Inflammatory macrophage (primary cell): ENCODE results near the gene OR2A12.
"Not testable (repeated sequence)": the region's sequence is repeated elsewhere in the genome, so short reads cannot be mapped to it uniquely, and the experiment has no call there.

Experiments
- DNase-seq, 2 donors: peaks; one replicate each; pipeline ENCODE4 v3.0.0-alpha.2; 2020 to 2022

Gene OR2A12

DNA sequence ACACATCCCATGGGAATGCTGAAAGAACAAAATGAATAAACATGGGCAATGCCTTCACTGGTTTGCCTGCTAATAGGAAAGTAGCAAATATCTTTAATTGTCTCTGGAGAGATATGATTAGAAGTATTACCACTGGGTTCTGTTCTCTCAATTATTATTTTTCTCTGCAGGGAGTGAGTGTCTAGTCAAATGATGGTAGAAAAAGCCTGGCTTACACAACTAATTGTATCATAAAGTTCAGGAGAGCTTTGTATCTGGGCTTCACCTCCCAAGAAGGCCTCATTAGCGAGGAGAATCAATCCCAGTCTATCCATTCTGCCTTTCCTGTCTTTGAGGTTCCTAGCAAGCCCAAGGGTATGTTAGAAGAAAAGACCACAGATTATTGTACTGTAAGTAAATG lies 36.8 kb downstream of the OR2A12 start, which contains the start of gene OR2A14:
Gene OR2A14 (plus strand): TSS at position 301 of the 400 bp plus-strand sequence. CDS start 5,937 bp downstream, outside the sequence.
- DNase-seq: no peak

DNA sequence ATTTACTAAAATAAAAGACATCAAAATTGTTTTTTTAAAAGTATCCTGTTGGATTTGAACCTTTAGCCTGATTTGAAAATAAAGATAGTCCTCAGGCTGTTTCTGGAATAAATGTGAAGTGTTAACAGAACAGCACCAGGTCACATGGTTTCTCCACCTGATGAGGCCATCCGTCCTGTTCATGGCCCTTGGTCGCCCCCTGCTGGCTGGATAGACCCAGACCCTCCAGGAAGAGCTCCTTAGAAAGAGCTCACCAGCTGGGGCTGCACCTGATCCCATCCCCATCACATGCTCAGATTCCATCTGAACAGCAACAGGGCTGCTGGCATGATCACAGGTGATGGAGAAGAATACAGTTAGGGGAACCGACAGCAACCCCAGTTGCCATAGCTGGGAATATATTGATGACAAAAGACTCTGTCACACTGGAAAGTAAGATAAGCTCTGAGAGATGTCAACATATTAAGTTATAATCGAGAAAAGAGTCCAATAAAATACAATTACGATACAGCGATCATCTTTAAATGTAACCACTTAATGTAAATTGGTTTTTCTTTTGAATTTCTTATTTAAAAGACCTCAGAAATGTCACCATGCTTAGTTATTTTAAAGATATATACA lies 41.7 kb downstream of the OR2A12 start:
- peak; percentile 72 to 81 for DNase-seq

DNA sequence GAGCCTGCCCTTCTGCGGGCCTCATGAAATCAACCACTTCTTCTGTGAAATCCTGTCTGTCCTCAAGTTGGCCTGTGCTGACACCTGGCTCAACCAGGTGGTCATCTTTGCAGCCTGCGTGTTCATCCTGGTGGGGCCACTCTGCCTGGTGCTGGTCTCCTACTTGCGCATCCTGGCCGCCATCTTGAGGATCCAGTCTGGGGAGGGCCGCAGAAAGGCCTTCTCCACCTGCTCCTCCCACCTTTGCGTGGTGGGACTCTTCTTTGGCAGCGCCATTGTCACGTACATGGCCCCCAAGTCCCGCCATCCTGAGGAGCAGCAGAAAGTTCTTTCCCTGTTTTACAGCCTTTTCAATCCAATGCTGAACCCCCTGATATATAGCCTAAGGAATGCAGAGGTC lies 43.5 kb downstream of the OR2A12 start:
- DNase-seq: not testable (repeated sequence)

DNA sequence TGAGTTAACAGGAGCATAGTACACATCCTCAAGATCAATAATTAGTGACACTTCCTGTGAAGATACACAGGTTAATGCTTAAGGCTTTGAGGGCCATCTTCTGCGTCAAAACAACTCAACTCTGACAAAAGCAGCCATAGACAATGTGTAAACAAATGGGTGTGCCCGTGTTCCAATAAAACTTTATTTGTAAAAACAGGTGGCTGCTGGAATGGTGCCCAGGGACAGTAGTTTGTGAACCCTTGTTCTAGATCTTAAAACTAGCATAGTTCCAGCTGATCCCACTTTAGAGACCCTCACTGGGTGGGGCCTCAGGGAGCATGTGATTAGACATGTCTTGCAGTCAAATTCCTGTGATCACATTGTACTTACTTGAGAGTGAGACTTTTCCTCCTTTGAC lies 44.7 kb downstream of the OR2A12 start:
- DNase-seq: no peak

DNA sequence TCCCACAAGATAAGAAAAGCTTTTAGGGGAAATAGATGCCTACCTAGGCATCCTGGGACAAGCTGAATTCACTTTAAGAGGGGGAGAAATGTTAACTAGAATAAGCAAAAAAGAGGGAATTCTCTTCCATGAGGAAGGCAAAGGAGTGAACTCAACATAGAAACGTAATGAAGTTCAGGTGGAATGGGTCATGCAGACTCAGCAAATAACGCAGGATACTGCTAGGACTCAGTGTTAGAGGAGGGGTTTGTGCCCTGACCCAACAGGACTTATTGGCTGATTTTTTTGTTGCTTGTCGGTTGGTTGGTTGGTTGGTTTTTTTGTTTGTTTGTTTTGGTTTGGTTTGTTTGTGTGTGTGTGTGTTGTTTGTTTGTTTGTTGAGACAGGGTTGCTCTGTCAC lies 46.2 kb downstream of the OR2A12 start:
- DNase-seq: no peak

DNA sequence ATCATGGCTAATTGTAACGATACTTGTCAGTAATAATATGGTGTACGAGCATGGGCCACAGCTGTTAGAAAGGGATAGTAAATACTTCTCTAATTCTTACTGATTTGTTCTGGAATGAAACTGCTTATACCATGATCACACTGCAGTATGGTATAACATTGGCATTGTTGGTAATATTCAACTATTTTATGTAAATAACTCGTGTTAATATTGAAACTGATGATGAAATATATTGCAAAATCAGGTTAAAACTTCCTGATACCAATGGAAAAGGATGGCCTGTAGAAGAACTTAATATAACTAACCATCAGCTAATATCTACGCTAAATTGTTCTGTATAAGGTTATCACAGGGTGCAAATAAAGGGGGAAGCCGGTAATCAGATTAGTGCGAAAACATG lies 47.2 kb downstream of the OR2A12 start:
- peak in 1 of 2 donors; percentile 46 for DNase-seq

DNA sequence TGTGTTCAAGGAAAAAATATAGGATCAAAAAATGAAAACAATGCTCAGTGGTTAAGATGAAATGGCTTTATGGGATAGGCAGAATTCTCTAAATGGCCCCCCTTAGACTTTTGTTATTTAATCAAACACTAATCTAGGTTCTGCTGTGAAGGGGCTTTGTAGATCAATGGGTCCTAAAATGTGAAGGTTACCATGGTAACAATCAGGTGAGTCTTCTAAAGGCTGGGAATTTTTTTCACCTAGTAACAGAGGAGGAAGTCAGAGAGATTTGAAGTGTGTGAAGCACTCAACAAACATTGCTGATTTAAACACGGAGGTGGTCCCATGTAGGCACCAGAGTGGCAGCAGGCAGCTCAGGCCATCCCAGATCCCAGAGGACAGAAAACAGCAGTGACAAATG lies 48.0 kb downstream of the OR2A12 start:
- no peak for DNase-seq

DNA sequence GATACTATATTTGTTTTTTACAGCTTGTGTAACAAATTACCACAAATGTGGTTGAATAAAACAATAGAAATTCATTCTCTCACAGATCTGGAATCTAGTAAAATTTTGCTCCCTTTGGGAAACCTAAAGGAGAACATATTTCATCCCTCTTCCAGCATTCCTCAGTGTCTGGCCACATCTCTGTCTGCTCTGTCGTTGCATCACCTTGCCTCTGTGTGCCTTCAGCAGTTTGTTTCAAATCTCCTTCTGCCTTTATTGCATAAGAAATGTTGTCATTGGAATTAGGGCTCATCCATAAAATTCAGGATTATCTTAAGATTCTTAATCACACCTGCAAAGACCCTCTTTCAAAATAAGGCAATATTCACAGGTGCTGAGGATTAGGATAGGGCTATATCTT lies 51.4 kb downstream of the OR2A12 start:
- DNase-seq: no peak

DNA sequence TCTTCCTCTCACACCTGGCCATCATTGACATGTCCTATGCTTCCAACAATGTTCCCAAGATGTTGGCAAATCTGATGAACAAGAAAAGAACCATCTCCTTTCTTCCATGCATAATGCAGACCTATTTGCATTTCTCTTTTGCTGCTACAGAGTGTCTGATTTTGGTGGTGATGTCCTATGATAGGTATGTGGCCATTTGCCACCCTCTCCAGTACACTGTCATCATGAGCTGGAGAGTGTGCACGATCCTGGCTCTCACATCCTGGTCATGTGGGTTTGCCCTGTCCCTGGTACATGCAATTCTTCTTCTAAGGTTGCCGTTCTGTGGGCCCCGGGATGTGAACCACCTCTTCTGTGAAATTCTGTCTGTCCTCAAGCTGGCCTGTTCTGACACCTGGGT lies 56.1 kb downstream of the OR2A12 start:
- DNase-seq: no peak

DNA sequence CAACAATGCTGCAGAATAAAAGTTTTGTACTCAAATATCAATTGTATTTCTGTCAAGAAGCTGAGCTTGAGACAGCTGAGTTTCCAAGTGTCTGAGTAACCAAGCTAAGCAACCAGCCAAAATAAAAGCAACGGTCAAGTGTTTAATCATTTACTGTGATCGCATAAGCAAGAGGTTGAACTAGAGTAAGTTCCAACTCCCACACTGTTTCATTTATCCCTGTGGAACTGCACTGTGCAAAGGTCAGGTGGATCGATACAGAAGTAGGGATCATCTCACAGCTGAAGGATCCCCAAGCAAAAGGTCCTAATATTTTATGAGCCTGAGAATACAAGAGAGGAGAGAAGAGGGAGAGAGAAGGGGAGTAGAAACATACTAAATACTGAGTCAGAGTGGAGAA lies 58.3 kb downstream of the OR2A12 start:
- no peak for DNase-seq

DNA sequence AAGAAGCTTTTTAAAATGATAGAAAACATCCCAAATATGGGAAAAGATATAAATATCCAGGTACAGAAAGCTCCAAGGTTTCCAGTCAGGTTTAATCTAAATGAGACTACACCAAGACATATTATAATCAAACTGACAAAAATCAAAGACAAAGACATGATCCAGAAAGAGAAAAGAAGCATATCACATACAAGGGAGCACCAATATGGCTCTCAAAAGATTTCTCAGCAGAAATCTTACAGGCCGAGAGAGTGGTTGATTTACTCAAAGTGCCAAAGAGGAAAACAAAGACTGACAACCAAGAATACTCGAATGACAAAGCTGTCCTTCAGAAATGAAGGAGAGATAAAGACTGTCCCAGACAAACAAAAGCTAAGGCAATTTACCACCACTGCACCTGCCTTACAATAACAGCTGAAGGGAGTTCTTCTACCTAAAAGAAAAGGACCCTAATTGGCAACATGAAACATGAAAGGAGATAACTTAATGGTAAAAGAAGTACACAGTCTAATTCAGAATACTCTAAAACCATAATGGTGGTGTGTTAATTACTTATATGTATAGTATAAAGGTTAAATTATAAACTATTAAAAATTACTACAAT lies 62.2 kb downstream of the OR2A12 start:
- no peak for DNase-seq
